ENCODE data around the gene RNU1-4. TPM values are rescaled to one million over a fixed set of nuclear protein-coding genes. Genes with fewer than 3 reads are reported as not detected.

The RNU1-4 gene
- polyA plus RNA-seq, 1 donor: not detected

Other genes with a start within 250 kb of the RNU1-4 start
- not detected for gene RNU1-1, start 226.2 kb upstream of the RNU1-4 start, polyA plus RNA-seq (ENCODE audit: insufficient read length)
- gene NBPF1, start 127.0 kb upstream of the RNU1-4 start, polyA plus RNA-seq (ENCODE audit: insufficient read length): 150 TPM
- gene RNU1-3, start 73.6 kb upstream of the RNU1-4 start, polyA plus RNA-seq (ENCODE audit: insufficient read length): not detected
- not detected for gene RNU1-2, start 155.5 kb downstream of the RNU1-4 start, polyA plus RNA-seq (ENCODE audit: insufficient read length)
- gene CROCC, start 181.4 kb downstream of the RNU1-4 start, polyA plus RNA-seq (ENCODE audit: insufficient read length): 22.9 TPM
- gene MFAP2, start 240.1 kb downstream of the RNU1-4 start, polyA plus RNA-seq (ENCODE audit: insufficient read length): 78.6 TPM

Data from forelimb muscle (tissue), 1 donor.